HT1080 (cell line): ENCODE data around the gene ISL2. TPM values are rescaled to one million over a fixed set of nuclear protein-coding genes. Genes with fewer than 3 reads are reported as not detected.

Experiments used
- DNase-seq: peaks from one replicate; pipeline ENCODE4 v3.0.0-alpha.2; 2015; ENCODE audit warnings: low read depth
- total RNA-seq: library from RNA; depleted of rRNA; stranded (reverse); fragments of >200 nt; shearing (Covaris generic); gene quantifications from 2 replicates; pipeline ENCODE4 v1.2.3, GENCODE V29; 2014; rRNA removed

ISL2 gene
- total RNA-seq, 1 experiment from 2014 or later = 2.2 TPM

DNA sequence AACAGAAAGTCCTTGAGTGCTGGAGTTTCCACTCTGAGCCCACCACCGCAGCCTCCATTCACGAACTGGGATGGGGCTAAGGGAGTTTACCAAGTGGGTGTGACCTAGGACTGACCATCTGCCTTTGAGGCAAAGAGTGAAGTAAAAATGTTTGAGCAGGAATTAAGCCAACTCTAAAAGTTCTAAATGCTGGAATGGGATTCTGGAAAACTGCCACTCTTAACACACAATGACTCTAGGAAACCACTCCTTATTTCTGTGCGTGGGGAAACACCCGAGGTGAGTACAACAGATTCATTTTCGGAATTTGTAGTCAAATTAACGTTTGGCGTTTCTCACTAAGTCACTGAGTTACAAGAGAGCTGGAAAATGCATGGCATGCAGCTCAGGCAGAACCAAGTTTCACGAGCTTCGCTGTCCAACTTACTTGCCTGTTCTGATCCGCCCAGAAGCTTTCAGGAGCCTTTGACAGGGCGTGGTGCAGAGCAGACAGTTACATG, 31.6 kb downstream of the ISL2 start:
- no peak for DNase-seq

GRCh38 chr15:76376029-76376428, 39.5 kb downstream of the ISL2 start:
- DNase-seq = no peak

GRCh38 chr15:76376816-76377215, 40.2 kb downstream of the ISL2 start:
- DNase-seq = no peak

DNA sequence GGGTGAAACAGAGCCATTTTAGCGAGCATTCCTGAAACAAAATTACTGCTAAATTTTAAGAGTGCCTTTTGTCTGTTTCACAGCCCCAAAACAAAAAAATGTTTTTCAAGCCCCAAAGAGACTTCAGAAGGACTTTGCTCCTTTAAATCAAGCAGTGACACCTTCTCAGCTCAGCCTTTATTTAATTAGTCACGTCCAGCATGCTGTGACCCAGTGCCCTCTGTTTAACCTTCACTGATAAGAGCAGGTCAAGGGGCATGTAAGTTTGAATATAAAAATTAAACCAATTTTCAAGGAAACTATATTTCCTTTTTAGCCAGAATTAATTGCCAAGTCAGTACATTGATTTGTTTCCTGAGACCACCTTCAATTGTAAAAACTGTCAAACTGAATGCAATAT, 40.6 kb downstream of the ISL2 start:
- no peak for DNase-seq

DNA sequence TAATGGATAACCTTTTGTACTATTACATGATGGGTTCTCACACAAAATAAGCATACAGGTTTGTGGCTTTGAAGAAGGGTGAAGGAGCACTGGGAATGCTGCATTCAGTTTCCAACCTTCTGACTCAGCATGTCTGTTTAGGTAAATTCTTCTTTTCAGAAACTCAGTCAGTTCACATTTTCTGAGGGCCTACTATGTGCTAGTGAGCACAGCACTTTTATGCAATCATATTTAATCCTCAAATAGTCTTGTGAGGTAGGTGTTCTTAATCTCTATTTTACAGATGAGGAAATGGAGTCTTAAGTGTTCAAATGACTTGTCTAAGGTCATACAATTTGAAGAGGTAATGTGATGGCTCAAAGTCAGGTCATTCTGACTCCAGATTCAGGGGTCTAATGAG, 41.2 kb downstream of the ISL2 start:
- no peak for DNase-seq

- DNase-seq = no peak
Measured at GRCh38 chr15:76378691-76379090, 42.1 kb downstream of the ISL2 start.

GRCh38 chr15:76380249-76380648, 43.7 kb downstream of the ISL2 start:
- DNase-seq = no peak

DNA sequence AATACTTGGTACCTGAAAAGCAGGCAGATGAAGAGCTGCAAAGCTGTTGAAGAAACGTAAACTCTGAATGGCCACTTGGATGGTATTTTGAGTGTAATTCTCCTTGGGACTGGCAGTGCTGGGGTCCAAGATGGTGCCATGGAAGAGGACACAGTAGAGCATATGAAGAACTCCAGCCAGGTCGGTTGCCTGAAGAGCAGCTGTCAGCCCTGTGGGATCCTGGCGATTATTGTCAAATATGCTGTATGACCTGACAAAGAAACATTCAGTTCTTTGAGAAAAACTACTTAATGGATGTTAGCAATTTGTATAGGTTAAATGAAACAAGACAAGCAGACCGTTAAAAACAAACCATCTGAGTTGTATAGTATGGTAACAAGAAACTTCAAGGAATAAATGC, 44.8 kb downstream of the ISL2 start:
- no peak for DNase-seq

- DNase-seq = no peak
Measured at GRCh38 chr15:76382987-76383728, 46.6 kb downstream of the ISL2 start.

DNA sequence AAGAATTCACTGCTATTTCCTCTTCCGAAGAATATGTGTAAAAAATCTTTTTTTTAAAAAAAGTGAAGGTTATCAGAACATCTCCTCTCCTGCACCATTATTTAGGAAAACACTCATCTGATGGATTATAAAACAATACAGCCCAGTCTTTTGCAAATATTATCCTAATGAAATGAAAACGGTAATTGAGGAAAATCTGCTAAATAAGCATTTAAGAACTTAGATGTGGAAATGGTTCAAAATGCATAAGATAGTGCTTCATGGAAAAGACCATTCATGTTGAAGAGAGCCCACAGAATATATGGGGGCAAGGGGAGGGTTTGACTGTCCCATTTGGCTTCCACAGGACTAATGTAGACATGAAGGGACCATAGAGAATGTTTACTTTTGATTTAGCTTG, 47.8 kb downstream of the ISL2 start:
- no peak for DNase-seq

- no peak for DNase-seq
Measured at GRCh38 chr15:76386178-76386577, 49.6 kb downstream of the ISL2 start.

DNA sequence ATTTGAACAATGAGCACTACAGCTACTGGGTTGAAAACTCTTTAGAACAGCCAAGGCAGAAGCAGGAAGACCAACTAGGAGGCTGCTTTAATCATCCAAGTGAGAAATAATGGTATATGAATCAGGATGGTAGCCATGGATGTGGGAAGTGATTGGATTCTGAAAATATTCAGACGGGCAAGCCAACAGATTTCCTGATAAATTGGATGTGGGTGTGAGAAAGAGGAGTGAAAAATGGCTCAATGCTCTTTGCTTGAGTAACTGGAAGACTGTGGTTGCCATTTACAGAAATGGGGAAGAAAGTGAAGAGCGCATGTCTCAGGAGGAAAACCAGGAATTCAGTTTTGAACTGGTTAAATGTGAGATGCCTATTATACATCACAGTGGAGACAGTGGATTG, 50.4 kb downstream of the ISL2 start:
- no peak for DNase-seq

DNA sequence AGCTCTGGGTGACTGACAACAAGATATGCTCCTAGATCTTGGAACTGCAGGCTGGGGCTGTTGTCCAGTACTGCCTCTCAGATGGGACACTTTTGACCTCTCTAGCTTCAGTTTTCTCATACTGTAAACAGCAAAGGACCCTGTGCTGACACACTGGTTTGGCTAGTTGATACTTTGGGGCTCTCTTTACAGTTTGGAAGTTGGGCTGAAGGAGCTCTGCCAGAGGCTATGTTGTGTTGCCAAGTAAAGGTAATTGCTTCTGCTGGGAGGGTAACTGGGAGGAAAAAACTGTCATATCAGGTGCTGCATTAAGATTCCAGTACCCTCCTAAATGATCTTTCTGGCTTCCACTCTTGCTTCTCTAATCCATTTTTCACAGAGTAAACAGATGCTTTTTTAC, 54.0 kb downstream of the ISL2 start:
- DNase-seq = no peak

DNA sequence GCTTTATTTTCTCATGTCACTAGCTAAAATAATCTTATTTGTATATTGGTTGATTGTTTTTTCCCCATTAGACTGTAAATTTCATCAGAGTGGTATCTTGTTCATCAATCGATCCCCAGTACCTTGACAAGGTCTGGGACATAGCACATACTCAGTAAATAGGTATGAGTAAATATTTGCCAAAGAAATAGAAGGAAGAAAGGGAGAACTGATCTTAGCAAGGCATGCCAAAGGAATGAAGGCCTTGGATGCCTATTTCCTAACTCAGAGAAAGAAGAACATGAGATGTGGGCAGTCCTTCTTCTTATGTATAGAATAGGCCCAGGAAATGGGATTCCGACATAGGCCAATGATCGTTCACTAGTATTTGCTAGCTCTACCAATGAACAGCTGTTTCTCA, 54.7 kb downstream of the ISL2 start:
- DNase-seq = no peak

- DNase-seq = peak; percentile 20
Measured at GRCh38 chr15:76391847-76392246, 55.3 kb downstream of the ISL2 start.

Other genes with a start within 250 kb of the ISL2 start
- 130 and 131 TPM in 2 replicates for gene ETFA, start 25.3 kb upstream of the ISL2 start, total RNA-seq